Urothelium cell line (cell line): Measurements from ENCODE around the gene FRMD6.

Experiments used
- DNase-seq: peaks from one replicate; pipeline ENCODE4 v3.0.0; 2011; ENCODE audit warnings: low spot score, mixed read lengths
- FAIRE-seq: peaks from 2 replicates; lab custom pipeline; 2011; peaks lifted over from hg19 to GRCh38; lab: Jason Lieb, UNC

The FRMD6 gene

GRCh38 chr14:51663783-51664326 is 12.1 kb downstream of the FRMD6 start:
- no peak for FAIRE-seq
- no peak for DNase-seq

- FAIRE-seq, result no peak
- DNase-seq, result no peak
These were observed 14.4 kb downstream of the FRMD6 start for GRCh38 chr14:51666070-51666469.

- FAIRE-seq (no peak), DNase-seq (no peak)
These were observed 15.1 kb downstream of the FRMD6 start for GRCh38 chr14:51666826-51667225.

- DNase-seq (no peak), FAIRE-seq (no peak)
These were observed 17.2 kb downstream of the FRMD6 start for GRCh38 chr14:51668870-51669269.

- FAIRE-seq, result no peak
These were observed 22.7 kb downstream of the FRMD6 start for GRCh38 chr14:51674294-51675002.

GRCh38 chr14:51676549-51676948 is 24.8 kb downstream of the FRMD6 start:
- no peak for FAIRE-seq
- no peak for DNase-seq

More at GRCh38 chr14:51674294-51675002, 22.7 kb downstream of the FRMD6 start:
- DNase-seq, result no peak

GRCh38 chr14:51677266-51677665 is 25.6 kb downstream of the FRMD6 start:
- DNase-seq (no peak), FAIRE-seq (peak; percentile 85)

- DNase-seq (no peak), FAIRE-seq (no peak)
These were observed 26.0 kb downstream of the FRMD6 start for GRCh38 chr14:51677738-51678137.

- no peak for DNase-seq
- FAIRE-seq, result no peak
These were observed 28.3 kb downstream of the FRMD6 start for GRCh38 chr14:51680031-51680430.

- no peak for DNase-seq
- no peak for FAIRE-seq
These were observed 29.7 kb downstream of the FRMD6 start for GRCh38 chr14:51681411-51681810.

GRCh38 chr14:51682411-51682810 is 30.7 kb downstream of the FRMD6 start:
- DNase-seq, result no peak
- no peak for FAIRE-seq

GRCh38 chr14:51684760-51685159 is 33.0 kb downstream of the FRMD6 start:
- peak; percentile 67 for FAIRE-seq
- no peak for DNase-seq

GRCh38 chr14:51691176-51691575 is 39.5 kb downstream of the FRMD6 start:
- FAIRE-seq (peak; percentile 9), DNase-seq (no peak)

- no peak for FAIRE-seq
- DNase-seq, result no peak
These were observed 40.9 kb downstream of the FRMD6 start for GRCh38 chr14:51692646-51693045.

- peak; percentile 23 for FAIRE-seq
- DNase-seq, result no peak
These were observed 46.1 kb downstream of the FRMD6 start for GRCh38 chr14:51697848-51698247.

- no peak for FAIRE-seq
- no peak for DNase-seq
These were observed 50.2 kb downstream of the FRMD6 start for GRCh38 chr14:51701951-51702350.

- DNase-seq, result no peak
- no peak for FAIRE-seq
These were observed 52.1 kb downstream of the FRMD6 start for GRCh38 chr14:51703787-51704186.

GRCh38 chr14:51704545-51704944 is 52.8 kb downstream of the FRMD6 start:
- FAIRE-seq (no peak), DNase-seq (no peak)

- DNase-seq, result no peak
These were observed 55.6 kb downstream of the FRMD6 start for GRCh38 chr14:51707327-51707726.

GRCh38 chr14:51711505-51711904 is 59.8 kb downstream of the FRMD6 start:
- DNase-seq (no peak), FAIRE-seq (peak; percentile 53)

More at GRCh38 chr14:51707327-51707726, 55.6 kb downstream of the FRMD6 start:
- FAIRE-seq, result no peak

GRCh38 chr14:51715250-51715649 is 63.5 kb downstream of the FRMD6 start:
- FAIRE-seq, result no peak
- no peak for DNase-seq

- DNase-seq (no peak), FAIRE-seq (no peak)
These were observed 64.0 kb downstream of the FRMD6 start for GRCh38 chr14:51715742-51716141.

GRCh38 chr14:51716610-51717009 is 64.9 kb downstream of the FRMD6 start:
- FAIRE-seq, result no peak
- DNase-seq, result peak; percentile 33
